ENCODE results near the gene NTSR1.

DNA sequence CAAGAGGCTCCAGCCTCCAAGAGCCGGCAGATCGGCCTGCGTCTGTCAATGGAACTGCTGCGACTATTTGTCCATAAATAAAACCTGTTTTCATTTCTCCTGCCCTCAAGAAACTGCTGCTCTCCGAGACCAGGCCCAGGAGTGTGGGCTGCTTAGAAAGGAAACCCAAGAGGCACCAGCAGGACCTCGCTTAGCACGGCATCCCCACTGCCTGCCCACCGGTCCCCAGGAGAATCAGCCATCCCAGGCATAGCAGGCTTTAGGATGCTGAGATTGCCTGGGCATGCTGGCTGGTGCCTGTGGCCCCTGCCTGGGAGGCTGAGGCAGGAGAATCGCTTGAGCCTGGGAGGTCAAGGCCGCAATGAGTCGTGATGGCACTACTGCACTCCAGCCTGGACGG lies 17.6 kb downstream of the NTSR1 start:
- TF ChIP-seq, protein P1, sequence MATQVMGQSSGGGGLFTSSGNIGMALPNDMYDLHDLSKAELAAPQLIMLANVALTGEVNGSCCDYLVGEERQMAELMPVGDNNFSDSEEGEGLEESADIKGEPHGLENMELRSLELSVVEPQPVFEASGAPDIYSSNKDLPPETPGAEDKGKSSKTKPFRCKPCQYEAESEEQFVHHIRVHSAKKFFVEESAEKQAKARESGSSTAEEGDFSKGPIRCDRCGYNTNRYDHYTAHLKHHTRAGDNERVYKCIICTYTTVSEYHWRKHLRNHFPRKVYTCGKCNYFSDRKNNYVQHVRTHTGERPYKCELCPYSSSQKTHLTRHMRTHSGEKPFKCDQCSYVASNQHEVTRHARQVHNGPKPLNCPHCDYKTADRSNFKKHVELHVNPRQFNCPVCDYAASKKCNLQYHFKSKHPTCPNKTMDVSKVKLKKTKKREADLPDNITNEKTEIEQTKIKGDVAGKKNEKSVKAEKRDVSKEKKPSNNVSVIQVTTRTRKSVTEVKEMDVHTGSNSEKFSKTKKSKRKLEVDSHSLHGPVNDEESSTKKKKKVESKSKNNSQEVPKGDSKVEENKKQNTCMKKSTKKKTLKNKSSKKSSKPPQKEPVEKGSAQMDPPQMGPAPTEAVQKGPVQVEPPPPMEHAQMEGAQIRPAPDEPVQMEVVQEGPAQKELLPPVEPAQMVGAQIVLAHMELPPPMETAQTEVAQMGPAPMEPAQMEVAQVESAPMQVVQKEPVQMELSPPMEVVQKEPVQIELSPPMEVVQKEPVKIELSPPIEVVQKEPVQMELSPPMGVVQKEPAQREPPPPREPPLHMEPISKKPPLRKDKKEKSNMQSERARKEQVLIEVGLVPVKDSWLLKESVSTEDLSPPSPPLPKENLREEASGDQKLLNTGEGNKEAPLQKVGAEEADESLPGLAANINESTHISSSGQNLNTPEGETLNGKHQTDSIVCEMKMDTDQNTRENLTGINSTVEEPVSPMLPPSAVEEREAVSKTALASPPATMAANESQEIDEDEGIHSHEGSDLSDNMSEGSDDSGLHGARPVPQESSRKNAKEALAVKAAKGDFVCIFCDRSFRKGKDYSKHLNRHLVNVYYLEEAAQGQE (IDR thresholded peaks at IDR 0.05; ENCODE audit: insufficient replicate concordance, low read depth): no peak
- TF ChIP-seq, protein P2, sequence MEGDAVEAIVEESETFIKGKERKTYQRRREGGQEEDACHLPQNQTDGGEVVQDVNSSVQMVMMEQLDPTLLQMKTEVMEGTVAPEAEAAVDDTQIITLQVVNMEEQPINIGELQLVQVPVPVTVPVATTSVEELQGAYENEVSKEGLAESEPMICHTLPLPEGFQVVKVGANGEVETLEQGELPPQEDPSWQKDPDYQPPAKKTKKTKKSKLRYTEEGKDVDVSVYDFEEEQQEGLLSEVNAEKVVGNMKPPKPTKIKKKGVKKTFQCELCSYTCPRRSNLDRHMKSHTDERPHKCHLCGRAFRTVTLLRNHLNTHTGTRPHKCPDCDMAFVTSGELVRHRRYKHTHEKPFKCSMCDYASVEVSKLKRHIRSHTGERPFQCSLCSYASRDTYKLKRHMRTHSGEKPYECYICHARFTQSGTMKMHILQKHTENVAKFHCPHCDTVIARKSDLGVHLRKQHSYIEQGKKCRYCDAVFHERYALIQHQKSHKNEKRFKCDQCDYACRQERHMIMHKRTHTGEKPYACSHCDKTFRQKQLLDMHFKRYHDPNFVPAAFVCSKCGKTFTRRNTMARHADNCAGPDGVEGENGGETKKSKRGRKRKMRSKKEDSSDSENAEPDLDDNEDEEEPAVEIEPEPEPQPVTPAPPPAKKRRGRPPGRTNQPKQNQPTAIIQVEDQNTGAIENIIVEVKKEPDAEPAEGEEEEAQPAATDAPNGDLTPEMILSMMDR (IDR thresholded peaks at IDR 0.05; ENCODE audit: insufficient read depth, low read length): no peak
- TF ChIP-seq GABPA (IDR thresholded peaks at IDR 0.05; ENCODE audit: low read depth): no peak
